Liver (tissue), 3 donors: ENCODE data around the gene STXBP6.

Experiments
- ATF3 ChIP-seq: IDR thresholded peaks from 2 replicates; pipeline ENCODE4 v1.6.1; 2016; ENCODE audit warnings: antibody characterized with exemption
- CTCF ChIP-seq: fragments of 150-350 bp; IDR thresholded peaks from 2 replicates; pipeline ENCODE4 v1.5.1; 2017; ENCODE audit warnings: improper control_type of control experiment, low read depth, low read length; ENCODE audit not compliant: missing input control
- FOXA2 ChIP-seq: IDR thresholded peaks from 2 replicates; pipeline ENCODE4 v1.6.1; 2016; ENCODE audit warnings: antibody characterized with exemption
- GABPA ChIP-seq, 2 donors: IDR thresholded peaks in 1 of 2; conservative IDR thresholded peaks in 1 of 2; 2 replicates each; pipeline ENCODE4 v1.6.1; 2016; ENCODE audit warnings: antibody characterized with exemption in 2 of 2, mild to moderate bottlenecking in 1 of 2, moderate library complexity in 1 of 2
- HNF4A ChIP-seq, 2 donors: conservative IDR thresholded peaks; 2 replicates each; pipeline ENCODE4 v1.6.1; 2016; ENCODE audit warnings: antibody characterized with exemption in 2 of 2, mild to moderate bottlenecking in 2 of 2
- HNF4G ChIP-seq: IDR thresholded peaks from 2 replicates; pipeline ENCODE4 v1.6.1; 2016; ENCODE audit warnings: antibody characterized with exemption
- JUND ChIP-seq, 2 donors: IDR thresholded peaks; 2 replicates each; pipeline ENCODE4 v1.6.1; 2016; ENCODE audit warnings: antibody characterized with exemption in 2 of 2
- MAX ChIP-seq: IDR thresholded peaks from 2 replicates; pipeline ENCODE4 v1.6.1; 2016; ENCODE audit warnings: antibody characterized with exemption
- RAD21 ChIP-seq, 2 donors: IDR thresholded peaks; 2 replicates each; pipeline ENCODE4 v1.6.1; 2016; ENCODE audit warnings: antibody characterized with exemption in 2 of 2, mild to moderate bottlenecking in 2 of 2
- REST ChIP-seq: IDR thresholded peaks from 2 replicates; pipeline ENCODE4 v1.6.1; 2016; ENCODE audit warnings: antibody characterized with exemption, mild to moderate bottlenecking
- SP1 ChIP-seq: IDR thresholded peaks from 2 replicates; pipeline ENCODE4 v1.6.1; 2018; ENCODE audit warnings: antibody characterized with exemption, mild to moderate bottlenecking
- TAF1 ChIP-seq: conservative IDR thresholded peaks from 2 replicates; pipeline ENCODE4 v1.6.1; 2016; ENCODE audit warnings: antibody characterized with exemption, mild to moderate bottlenecking
- YY1 ChIP-seq: IDR thresholded peaks from 2 replicates; pipeline ENCODE4 v1.6.1; 2016; ENCODE audit warnings: antibody characterized with exemption, mild to moderate bottlenecking
- ZBTB33 ChIP-seq: IDR thresholded peaks from 2 replicates; pipeline ENCODE4 v1.6.1; 2016; ENCODE audit warnings: antibody characterized with exemption
- donor health status: healthy.
- donor health status: healthy.

GRCh38 chr14:25044106-25044698 lies 5.7 kb downstream of the STXBP6 start:
- TF ChIP-seq CTCF (no peak), HNF4A (conservative IDR thresholded peaks at IDR 0.05) (no peak), SP1 (no peak), MAX (no peak), YY1 (no peak), TAF1 (no peak), ATF3 (no peak), GABPA (IDR thresholded peaks at IDR 0.05 in 1 of 2, conservative IDR thresholded peaks at IDR 0.05 in 1 of 2) (no peak), ZBTB33 (no peak), FOXA2 (no peak), JUND (IDR thresholded peaks at IDR 0.05) (no peak), REST (no peak), RAD21 (IDR thresholded peaks at IDR 0.05) (no peak), HNF4G (no peak)
